ENCODE data around the gene ZNF217.

- no peak for TF ChIP-seq EZH2 (IDR thresholded peaks at IDR 0.05; ENCODE audit: insufficient read depth, poor library complexity, severe bottlenecking)
- TF ChIP-seq EZH2phosphoT487 (IDR thresholded peaks at IDR 0.05; ENCODE audit: insufficient read depth, low read depth): no peak
Measured at GRCh38 chr20:53623134-53623453, 29.5 kb upstream of the ZNF217 start.
